ELF-1 (cell line): ENCODE results near the gene TCEANC.

ENCODE experiments used
- DNase-seq: peaks from one replicate; pipeline ENCODE4 v3.0.0-alpha.2; 2016; ENCODE audit warnings: low read depth, low spot score

The TCEANC gene

DNA sequence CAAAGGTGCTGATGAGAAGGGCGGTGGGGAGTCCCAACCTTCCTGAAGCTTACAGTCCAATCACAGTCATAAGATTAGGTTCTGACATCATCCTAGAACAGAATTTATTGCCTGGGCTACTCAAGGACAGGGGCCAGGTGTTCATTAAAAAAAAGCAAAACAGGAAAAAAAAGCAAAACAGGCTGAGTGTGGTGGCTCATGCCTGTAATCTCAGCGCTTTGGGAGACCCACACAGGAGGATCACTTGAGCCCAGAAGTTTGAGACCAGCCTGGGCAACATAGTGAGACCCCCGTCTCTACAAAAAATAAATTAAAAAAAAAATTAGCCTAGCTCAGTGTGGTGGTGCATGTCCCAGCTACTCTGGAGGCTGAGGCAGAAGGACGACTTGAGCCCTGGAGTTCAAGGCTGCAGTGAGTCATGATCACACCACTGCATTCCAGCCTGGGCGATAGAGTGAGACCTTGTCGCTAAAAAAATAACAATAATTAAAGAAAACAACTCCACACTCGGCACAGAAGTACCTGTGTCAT is 39.0 kb downstream of the TCEANC start:
- no peak for DNase-seq

DNA sequence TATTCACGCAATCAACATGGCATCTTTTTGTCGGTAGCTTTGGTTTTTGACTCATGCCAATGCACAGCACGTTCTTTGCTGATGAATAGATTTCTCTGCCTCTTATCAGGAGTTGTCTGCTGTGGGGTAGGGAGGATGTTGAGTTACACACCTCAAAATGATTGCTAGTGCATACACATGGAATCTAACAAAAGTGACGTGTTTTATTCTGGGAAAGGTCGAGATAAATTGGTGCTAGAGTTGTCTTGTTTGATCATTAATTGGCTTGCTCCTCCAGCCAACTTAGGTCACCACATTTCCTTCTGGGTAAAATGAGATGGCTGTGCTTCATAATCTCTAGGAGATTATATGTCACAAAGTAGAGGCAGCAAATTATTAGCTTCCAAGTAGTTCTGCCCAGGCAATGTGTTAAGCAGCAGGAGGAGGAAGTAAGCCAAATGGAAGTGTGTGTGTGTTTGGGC is 39.9 kb downstream of the TCEANC start:
- no peak for DNase-seq

DNA sequence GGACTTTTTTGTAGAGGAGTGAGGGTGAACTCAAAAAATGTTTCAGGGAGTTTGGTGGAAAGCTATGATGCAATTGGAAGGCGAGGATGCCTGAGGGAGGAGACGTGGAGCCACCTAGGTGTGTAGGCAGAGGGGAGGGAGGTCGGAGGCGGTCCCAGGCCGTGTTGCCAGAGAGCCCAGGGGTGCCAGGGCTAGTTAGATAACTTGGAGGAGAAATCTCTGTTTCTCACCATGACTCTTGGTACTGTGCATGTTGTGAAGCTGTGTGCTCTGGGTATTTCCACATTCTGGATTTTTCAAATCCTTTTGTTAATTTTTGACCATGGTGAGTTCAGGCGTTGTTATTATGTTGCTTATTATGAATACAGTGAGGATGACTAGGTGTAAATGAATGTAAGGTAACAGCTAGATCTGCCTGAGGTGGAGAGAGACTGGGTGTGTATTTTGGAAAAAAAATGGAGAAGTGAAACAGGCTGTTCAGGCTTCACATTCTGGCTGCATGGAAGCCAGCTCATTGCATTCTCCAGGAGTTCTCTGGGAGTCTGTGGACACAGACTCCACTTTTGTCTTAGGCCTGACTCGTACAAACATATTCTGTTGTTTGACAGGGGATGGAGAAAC is 40.5 kb downstream of the TCEANC start:
- DNase-seq: peak; percentile 30

DNA sequence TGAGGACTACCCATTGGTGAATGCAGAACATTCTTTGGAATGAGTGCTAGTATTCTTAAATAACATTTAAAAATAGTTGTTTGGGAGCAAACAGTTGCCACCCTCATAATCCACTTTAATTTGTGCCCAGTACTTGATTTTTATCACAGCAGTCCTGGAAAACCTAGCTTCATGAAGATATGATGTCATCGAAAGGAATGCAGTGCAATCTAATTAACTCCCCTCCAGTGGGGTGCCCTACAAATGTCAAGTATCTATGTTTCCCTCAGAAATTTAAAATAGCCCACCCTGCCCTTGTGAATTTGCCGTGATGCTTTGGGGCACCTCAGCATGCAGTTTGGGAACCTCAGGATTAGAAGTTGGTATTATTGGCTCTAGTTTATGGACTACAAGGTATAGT is 41.4 kb downstream of the TCEANC start:
- no peak for DNase-seq

DNA sequence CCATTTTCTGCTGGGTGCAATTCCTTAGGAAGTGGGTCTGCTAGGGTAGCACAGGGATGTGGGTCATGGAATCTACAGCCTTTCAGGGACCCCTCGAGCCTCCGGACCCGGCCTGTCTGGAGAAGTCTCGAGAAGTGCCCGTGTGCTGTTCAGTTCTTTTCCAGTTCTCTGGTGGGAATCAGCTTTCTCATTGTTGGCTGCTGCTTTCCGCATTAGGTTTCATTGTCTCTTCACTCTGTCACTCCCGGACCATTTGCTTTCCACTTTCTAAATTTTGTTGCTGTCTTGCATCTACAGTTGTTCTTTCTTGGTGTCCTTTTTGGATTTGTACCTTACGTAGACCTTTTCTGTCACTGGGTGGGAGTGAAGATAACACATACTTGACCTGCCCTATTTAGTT is 42.0 kb downstream of the TCEANC start:
- DNase-seq: no peak

DNA sequence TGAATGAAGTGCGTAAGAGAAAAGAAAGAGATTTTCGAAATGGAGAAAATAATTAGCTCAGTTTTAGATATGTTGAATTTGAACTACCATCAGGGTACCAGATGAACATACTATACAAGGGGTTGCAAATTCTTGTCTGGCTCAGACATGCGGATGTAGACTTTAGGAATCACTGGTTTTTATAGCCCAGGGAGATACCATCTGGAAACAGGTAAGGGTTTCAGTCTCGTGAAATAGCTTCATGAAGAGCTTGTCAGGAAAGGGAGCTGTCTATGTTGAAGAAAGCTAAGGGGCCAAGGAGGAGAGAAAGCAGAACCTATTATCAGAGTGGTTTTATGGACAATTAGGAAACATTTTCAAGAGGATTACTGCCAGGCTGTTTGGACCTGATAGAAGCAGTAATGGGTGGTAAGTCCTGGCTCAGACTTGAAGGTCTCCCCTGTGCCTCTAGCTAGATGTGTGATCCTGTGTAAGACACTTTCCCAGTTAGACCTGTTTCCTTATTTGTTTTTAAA is 42.7 kb downstream of the TCEANC start:
- DNase-seq: no peak

DNA sequence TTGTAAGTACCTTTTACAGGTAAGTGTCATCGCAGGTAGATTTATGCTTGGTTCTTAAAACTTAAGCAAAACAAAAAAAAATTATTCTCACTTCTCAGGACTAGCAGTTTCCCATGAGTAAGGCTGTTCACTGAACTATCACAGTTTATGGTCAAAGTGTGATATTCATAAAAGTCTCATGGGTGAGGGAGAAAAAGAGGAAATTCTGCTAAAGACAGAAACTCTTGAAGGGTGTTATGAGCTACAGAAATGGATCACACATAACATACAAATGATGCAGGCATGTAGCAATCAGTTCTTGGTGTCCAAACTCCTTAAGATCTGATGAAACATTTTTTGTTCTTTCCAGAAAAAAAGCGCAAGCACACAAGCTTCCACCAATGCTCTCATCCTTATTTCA is 44.5 kb downstream of the TCEANC start:
- no peak for DNase-seq

DNA sequence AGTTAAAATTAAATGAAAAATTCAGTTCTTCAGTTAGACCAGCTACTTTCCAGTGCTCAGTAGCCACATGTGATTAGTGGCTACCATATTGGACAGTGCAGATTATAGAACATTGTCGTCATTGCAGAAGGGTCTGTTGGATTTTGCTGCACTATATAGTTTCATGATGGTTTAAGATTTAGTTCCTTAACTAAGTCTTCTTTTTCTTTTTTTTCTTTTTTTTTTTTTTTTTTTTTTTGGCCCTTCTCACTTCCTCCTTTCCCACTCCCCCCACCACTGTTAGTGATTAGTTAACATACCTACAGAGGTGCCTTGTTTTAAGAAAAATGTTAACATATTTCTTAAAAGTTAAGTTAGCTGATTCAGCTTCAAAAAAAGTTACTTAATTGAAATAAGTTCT is 45.0 kb downstream of the TCEANC start:
- DNase-seq: no peak

DNA sequence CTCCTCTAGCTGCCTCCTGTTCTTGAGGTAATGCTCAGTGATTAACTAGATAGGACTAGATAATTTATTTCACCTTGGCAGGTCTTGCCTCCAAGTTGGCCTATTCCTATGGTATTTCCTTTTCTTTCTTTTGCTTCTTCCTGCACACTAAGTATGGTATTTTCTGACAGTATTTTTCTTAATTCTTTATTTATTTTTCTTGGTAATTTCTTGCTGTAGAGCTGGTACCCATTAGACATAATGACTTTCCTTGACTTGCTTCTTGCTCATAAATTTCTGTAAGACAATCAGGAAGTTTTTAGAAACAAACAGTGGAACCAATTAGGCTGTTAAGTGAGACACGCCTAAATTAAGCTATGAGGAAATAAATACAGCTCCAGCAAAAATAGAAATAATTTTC is 45.5 kb downstream of the TCEANC start:
- DNase-seq: no peak

DNA sequence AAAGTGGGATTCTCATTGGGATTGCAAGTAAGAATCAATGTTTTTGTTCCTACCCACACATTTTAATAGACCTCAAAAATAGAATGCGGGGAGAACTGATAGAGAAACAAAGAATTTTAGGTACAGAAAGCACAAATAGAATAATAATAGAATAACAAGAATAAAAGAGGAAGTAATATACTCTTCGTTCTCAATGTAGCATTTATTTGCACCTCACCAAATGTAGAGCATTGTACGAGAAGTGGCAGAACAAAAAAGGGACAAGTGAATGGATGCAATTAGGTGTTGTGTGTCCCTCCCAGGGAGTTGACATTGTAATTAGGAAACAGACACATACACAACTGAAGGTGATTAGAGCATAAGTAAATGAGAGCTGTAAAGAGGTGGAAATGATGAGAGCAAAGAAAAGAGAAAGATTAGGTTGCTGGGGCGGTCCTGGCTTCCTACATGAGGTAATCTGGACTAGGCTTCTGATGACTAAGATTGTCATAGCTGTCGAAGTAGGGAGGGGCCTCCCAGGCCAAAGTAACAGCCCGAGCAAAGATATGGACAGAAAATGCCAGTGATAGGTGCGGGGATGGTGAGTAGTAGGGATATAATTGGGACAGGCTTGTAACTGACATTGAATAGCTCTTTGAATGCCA is 46.4 kb downstream of the TCEANC start:
- no peak for DNase-seq

DNA sequence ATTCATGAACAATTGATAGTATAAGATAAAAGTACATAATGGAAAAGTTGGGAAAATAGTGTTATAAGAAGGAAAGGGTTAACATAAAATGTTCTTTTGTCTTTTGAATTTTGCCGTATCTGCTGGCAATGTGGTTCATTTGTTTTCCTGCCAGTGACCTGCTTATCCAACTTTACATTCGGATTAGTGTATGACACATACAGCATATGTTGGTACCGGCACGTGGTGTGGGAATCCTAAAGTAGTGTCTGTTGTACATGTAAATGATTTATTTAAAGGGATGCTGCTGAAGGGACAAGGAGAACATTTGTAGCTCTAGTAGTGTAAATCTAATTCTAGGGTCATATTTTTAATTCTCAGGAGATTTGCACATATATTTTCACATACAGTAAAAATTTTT is 47.4 kb downstream of the TCEANC start:
- no peak for DNase-seq

DNA sequence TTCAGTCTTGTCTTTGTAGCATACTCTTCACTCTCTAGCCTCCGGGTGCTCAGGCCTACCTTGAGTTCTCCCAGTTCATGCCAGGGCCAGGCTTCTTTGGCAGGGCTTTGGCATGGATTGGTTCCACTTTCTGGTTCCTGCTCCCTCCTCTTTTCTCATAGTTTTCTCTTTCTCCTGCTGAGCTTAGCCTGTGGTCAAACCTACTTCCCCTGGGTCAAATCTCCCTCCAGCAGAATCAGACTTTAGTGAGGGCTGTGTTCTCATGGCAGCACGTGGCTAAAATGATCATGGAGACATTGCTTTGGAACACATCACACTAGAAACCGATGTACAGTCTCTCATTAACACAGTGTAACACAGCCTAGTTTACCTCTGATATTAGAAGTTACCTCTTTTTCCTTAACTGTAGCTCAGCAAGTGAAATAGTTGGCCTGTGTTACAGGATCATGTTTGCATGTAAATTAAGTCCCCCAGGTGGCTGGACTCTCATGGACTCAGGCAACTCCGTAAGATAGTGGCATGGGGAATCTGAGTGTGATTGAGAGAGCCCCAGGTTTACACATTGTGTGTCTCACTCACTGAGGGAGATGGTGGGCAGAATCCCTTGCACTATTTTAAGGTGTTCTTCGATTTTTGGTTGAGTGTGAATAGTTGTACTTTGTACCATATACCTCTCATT is 49.3 kb downstream of the TCEANC start:
- DNase-seq: no peak

DNA sequence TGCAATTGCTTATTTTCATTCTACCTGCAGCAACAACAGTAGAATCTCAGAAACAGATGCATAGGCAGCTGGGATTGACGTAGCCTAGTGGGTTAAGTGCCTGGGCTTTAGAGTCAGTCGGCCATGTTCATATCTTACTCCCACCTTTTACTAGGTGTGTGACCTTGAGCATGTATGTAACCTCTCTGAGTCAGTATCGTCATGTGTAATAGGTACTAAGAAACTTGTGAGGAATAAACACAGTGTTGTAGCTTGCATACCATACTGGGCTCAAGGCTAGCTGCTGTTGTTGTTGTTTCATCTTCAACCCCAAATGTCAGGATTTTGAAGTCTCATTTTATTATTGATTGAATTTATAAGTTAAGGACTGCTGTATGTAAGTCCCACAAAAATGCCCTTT is 50.2 kb downstream of the TCEANC start:
- DNase-seq: no peak

DNA sequence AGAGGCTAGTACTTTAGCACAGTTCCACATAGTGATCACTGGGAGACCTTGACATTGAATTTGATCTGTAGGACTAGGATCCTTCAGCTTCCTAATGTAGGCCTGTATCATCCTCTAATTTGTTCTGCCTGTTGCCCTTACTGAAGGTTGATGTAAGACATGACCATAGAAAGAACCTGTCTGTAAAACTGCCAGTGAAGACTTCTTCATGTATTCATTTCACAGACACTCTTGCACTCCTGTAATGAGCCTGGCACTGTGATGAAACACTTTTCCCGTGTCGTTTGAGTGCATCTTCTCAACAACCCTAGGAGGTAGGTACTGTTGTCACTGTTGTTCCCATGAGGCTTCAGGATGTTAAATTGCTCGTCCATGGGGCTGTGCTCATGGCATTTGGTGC is 50.6 kb downstream of the TCEANC start:
- DNase-seq: no peak

DNA sequence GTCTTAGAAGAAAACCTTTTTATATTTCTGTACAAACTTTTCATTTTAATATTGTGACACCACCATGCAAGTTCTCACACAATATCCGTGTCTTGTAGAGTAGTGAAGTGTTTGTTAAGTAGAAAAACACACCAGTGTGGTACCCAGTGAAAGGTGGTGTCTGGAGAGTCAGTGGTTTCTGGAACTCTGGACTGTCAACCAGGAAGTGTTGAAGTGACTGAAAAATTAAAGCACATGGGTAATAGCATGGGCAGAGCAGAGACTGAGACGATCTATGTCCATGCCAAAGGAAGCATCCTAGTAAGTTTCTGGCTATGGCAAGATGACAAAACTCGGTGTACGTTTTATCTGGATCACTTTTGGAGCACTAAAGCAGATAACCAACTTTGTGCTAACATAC is 58.2 kb downstream of the TCEANC start:
- no peak for DNase-seq
